SIG-M5 treated with dmso at 0.1 percent for 504 hours (cell line): ENCODE data around the gene ATP6AP1.

Source experiments
- DNase-seq: peaks from one replicate; lab custom pipeline; 2025; ENCODE audit not compliant: unreplicated experiment; lab: John Stamatoyannopoulos, UW

The ATP6AP1 gene

DNA sequence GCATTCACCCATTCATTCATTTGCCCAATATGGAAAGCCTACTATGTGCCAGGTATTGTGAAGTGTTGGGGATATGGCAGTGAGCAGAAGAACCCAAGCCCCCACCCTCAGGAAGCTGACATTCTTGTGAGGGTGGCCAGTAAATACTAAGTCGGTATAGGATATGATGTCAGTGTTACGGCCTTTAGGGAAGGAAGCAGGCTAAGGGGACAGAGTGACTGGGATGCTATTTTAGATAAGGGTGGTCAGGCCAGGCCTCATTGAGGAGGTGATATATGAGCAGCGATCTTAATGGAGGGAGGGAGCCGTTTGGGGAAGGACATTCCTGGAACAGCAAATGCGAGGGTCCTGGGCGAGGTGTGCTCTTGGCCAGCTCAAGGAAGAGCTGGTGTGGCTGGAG is 2.0 kb downstream of the ATP6AP1 start:
- DNase-seq: peak; percentile 3

DNA sequence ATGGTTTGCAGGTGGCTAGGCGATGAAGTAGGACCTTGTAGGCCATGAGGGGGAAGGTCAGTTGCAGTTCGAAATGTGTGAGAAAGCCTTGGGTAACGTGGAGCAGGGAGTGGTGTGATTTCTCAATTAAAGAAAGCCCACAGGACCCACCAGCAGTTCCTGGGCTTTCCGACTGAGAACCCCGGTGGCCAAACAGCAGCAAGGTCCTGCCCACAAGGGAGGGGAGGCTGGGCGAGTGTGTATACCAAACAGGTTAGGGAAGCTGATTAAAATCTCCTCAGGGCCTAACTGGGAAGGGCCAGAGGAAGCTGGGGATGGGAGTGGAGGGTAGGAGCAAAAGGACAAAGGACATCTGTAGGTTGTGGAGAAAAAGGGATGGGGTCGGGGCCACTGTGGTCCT is 2.4 kb downstream of the ATP6AP1 start:
- DNase-seq: peak; percentile 66

DNA sequence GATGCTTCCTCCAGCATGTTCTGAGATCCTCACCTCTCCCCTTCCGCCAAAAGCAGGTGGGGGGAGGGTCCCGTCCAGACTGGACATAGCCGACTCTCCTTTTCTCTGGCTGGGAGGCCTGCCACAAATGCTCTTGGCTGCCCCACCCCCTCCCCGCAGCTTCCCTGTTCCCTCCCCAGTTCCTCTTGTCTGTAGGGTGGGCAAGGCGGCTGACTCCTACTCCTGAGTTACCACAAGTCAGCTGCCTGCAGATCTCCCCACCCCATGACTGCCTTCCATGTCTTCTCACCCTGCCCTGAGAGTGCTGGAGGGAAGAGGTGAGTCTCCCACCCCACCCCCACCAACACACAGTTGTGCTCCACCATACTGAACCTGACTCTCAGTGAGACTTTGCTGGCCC is 2.9 kb downstream of the ATP6AP1 start:
- peak; percentile 52 for DNase-seq

DNA sequence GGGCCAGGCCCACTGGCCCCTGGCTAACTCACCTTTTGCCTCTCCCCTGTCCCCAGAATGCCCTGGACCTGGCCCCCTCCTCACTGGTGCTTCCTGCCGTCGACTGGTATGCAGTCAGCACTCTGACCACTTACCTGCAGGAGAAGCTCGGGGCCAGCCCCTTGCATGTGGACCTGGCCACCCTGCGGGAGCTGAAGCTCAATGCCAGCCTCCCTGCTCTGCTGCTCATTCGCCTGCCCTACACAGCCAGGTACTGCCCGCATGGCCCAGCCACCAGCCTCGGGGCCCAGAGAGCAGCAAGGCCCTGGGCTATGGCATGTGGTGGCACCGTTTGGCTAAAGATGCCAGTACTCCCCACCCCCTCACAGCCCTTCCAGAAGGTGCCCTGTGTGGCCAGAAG is 3.7 kb downstream of the ATP6AP1 start:
- DNase-seq: no peak

DNA sequence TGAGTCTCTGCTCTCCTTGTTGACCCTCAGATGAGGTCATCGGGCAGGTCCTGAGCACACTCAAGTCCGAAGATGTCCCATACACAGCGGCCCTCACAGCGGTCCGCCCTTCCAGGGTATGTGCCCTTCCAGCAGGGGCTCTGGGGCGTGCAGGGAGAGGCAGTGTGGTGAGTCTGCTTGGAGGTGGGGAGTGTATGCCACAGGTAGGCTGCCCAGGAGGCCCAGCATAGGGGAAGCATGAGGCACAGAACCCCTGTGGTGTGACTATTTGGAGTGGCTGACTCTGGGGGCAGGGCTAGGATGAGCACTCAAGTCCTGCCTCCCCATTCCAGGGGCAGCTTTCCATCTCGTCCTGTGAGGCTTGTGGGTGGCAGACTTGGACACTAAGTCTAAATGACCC is 5.1 kb downstream of the ATP6AP1 start:
- no peak for DNase-seq

DNA sequence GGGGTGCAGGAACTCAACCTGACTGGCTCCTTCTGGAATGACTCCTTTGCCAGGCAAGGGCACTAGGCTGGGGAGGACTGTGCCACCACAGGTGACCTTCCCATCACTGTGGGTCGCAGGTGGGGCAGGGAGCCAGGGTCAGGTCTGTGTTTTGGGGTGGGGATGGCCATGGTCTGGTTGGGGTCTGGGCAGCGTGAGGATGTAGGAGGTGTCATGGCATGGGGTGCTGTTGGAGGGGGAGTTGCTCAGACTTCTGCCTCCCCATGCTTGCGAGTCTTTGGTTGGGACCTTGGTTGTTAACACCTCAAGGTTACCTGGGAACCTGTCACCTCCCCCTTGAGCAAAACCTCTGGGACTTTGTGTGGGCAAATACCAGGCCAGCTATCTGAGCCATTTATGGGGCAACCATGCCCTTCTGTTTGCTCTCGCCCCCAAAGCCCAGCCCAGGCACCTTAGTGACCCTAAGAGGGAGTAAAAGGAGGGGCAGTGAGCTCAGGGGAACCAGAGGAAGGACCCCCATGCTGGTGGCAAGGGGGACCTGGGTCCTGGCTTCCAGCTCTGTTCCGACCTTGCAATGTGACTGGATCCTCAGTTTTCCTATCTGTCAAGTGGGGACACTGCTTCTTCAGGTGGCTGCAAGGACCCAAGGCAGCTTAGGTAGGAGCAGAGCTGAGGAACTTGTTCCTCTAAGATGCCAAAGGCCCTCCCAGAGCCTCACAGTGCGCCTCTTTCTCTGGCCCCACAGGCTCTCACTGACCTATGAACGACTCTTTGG is 6.1 kb downstream of the ATP6AP1 start:
- DNase-seq: no peak

DNA sequence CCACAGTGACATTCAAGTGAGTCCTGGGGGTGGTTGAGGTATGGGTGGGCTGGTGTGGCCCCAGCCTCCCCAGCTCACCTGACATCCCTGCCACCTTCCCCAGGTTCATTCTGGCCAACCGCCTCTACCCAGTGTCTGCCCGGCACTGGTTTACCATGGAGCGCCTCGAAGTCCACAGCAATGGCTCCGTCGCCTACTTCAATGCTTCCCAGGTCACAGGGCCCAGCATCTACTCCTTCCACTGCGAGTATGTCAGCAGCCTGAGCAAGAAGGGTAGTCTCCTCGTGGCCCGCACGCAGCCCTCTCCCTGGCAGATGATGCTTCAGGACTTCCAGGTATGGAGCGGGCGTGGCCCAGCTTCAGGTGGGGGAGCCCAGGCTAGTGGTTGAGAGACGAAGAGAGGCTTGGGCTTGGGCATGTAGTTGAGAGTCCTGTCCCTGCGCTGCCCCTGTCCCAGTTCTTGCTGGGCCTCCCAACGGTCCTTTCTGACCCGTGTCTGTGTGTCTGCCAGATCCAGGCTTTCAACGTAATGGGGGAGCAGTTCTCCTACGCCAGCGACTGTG is 6.8 kb downstream of the ATP6AP1 start:
- no peak for DNase-seq

DNA sequence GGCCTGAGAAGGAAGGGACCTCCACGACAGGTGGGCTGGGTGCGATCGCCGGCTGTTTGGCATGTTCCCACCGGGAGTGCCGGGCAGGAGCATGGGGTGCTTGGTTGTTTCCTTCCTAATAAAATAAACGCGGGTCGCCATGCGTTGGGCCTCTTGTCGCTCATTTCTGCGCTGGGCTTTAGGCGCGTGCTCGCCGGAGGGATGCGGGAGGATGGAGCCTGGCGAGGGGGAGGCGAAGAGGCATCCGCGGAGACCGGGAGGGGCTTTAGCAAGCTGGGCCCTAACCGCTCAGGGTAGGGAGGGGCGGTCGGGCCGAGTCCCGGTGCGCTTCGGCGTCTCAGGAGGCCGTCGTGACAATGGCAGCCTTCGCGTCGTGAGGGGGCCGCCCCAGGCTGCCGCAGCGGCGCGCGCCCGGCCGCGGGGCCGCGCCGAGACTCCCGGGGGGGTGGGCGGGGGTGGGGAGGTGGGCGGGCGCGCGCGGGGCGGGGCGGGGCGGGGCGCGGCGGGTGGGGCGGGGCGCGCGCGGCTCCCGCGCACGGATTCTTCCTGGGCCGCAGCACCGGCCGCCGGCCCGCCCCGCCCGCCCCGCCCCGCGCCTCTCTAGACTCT is 8.0 kb downstream of the ATP6AP1 start:
- DNase-seq: peak; percentile 10

DNA sequence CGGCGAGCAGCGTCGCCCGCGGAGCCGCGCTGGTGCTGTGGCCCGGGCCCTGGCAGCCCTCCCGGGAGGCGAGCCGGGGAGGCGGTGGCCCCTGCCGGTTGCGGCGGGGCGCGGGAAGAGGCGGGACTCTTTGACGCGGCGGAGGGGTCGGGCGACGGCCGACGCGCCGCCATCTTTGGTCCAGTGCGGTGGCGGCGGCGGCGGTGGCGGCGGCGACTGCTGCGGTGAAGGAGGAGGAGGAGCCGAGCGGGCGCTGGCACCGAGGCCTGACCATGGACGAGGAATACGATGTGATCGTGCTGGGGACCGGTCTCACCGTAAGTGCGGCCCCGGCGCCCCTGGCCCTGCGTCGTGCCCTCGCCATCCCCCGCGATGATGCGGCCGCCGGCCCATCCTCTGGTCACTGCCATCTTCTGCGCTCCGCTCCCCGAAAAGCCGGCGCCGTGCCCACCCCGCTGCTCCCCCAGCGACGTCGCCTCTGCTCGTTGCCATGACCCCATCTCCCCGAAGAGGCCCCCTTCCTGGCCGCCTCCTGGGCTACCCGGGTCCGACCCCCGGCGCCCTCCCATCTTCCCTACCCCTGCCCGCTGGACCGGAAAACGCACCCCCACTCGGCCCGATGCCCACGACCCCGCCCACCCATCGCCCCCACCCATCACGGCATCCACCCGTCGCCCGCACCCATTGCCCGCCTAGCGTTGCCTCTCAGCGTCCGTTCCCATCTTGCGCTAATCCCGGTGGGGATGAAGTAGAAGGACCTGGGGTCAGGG is 8.7 kb downstream of the ATP6AP1 start, which contains the start of gene GDI1:
Gene GDI1 (plus strand): TSS at position 172 of the 770 bp plus-strand sequence. CDS start 101 bp downstream, at position 273.
- DNase-seq: no peak

DNA sequence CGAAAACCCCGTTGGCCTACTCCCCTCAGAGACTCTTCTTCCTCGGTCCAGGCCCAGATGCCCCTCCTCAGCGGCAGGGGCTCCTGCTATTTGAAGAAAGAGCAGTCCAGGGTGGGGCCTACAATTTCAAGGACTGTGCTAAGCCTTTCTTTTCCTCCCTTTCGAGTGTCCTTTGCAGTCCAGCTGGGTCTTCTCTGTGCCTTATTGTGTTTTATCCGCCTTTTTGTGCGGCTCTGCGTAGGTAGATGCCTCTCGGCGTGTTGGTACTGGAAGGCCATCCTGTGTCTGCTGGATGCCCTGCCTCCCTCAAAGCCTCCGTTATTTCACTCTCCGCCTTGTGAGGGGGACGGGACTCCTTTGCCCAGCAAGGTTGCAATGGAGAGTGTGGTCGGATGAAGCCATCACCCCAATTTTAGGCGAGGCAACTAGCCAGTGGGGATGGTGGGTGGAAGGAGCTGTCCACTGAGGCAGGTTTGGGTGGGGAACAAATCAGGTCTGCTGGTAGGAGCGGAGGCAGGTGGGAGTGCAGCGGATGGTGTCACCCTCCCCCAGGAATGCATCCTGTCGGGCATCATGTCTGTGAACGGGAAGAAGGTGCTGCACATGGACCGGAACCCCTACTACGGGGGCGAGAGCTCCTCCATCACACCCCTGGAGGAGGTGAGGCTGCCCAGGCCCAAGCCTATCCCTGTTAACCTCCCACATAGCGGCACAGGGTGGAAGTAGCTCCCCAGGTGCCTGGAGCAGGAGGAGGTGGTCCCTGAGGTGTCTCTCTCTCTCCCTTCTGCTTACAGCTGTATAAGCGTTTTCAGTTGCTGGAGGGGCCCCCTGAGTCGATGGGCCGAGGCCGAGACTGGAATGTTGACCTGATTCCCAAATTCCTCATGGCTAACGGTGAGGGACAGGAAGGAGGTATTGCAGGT is 9.8 kb downstream of the ATP6AP1 start:
- DNase-seq: no peak

DNA sequence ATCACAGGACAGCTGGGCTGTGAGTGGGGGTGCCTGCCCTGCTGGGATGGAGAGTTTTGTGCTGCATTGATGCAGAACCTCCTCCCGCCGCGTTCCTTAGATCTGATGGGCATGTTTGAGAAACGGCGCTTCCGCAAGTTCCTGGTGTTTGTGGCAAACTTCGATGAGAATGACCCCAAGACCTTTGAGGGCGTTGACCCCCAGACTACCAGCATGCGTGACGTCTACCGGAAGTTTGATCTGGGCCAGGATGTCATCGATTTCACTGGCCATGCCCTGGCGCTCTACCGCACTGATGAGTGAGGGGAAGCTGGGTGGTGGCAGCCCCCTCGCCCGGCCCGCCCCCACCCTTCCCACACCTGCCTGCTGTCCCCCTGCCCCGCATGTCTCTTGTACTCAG is 11.4 kb downstream of the ATP6AP1 start:
- no peak for DNase-seq

DNA sequence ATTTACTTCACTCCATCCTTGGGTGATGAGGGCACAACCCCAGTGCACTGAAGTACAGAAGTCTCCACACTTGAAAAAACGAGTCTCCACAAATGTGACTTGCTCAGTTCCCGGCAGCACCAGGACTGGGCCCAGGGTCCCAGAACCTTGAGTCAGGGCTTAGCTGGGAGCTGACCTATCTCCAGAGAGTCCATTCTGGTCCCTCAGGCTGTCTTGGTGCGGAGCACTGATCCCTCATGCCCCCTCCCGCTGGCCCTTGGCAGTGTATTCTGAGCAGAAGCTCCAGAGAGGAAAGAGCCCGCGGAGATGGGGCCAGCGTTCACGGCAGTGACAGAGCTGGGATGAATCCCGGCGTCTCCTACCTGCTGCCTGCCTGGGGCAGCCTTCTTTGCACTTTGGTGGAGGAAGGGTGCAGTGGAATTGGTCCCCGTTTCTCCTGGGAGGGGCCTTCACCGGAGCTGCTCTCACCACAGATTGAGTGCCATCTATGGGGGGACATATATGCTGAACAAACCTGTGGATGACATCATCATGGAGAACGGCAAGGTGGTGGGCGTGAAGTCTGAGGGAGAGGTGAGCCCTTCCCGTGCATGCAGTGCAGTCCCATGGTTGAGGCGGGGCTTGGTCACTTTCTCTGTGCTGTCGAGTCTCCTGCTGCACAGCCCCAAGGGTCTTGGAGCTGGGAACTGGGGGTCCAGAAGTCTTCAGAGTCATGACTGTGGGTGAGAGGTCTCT is 12.3 kb downstream of the ATP6AP1 start:
- no peak for DNase-seq

DNA sequence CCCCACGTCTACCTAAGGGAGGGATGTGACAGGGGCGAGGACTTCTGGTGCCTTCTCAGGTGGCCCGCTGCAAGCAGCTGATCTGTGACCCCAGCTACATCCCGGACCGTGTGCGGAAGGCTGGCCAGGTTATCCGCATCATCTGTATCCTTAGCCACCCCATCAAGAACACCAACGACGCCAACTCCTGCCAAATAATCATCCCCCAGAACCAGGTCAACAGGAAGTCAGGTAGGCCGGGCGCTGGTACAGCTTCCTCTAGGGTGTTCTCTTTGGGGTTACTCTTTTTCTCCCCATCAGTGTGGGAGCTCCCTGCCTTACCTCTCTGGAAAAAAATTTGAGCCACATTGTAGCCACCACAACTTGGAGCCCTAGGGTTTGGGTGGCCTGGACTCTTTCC is 13.1 kb downstream of the ATP6AP1 start:
- DNase-seq: no peak

DNA sequence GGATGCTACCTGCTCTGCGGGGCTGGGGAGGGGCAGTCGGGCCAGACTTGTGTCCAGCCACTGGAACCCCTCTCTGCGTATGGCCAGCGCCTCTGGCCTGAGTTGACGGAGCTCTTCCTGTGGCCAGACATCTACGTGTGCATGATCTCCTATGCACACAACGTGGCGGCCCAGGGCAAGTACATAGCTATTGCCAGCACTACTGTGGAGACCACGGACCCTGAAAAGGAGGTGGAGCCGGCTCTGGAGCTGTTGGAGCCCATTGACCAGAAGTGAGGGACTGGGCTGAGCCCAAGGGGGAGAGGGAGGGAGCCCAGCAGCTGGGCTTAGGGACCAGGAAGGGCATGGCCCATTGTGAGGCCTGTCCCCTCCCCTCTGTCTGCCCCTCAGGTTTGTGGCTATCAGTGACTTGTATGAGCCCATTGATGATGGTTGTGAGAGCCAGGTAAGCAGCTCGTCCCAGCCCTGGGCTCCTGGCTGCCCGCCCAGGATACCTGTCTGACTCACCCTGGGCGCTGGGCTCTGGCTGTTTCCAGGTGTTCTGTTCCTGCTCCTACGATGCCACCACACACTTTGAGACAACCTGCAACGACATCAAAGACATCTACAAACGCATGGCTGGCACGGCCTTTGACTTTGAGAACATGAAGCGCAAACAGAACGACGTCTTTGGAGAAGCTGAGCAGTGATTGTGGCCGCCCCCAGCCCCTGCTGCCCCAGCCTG is 13.7 kb downstream of the ATP6AP1 start:
- DNase-seq: no peak

DNA sequence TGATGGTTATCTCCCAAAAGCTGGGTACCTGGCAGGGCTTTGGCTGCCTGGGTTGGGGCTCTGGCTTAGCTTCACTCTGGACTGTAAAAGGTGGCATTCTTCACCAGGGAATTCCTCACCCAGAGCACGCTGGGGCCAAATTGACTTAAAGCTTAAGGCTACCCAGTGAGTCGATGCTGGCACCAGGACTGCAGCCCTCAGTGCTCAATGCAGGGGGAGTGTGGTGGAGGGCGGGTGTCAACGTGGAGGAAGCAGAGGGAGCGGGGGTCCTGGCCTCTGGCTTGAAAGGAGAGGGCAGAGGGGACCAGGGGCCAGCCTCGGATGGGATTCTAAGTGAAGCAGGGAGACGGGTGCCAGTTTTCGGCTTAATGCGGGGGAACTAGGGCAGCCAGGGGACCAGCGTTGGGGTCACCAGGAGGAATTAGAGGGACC is 15.0 kb downstream of the ATP6AP1 start:
- DNase-seq: no peak

DNA sequence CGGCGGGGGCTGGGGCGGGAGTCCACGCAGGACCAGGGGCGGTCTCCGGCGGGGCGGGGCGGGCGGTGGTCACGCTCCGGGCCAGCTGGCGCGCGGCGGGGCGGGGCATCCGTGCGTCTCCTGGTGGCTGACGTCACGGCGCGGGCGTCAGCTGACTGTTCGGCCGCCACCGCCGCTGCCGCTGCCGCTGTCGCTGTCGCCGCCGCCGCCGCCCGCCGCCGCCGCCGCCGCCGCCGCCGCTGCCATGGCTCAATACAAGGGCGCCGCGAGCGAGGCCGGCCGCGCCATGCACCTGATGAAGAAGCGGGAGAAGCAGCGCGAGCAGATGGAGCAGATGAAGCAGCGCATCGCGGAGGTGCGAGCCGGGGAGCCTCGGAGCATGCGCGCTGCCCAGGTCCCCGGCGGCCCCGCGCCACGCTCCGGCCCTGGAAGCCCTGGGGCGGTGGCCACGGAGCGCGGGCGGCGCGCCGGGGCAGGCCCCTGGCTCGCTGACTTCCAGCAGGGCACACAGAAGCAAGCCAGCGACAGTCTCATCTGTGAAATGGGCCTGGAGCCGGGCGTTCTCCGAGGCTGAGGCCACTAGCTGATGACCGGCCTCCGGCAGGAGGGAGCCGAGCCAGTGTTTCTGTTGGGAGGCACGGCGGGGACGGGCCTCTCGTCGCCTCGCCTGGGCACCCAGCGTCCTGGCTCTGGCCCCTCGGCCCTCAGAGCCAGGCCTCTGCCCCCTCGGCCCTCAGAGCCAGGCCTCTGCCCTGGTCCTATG is 15.7 kb downstream of the ATP6AP1 start, which contains the start of gene FAM50A:
Gene FAM50A (plus strand): TSS at position 150 of the 763 bp plus-strand sequence. CDS start 95 bp downstream, at position 245.
- DNase-seq: peak; percentile 51

DNA sequence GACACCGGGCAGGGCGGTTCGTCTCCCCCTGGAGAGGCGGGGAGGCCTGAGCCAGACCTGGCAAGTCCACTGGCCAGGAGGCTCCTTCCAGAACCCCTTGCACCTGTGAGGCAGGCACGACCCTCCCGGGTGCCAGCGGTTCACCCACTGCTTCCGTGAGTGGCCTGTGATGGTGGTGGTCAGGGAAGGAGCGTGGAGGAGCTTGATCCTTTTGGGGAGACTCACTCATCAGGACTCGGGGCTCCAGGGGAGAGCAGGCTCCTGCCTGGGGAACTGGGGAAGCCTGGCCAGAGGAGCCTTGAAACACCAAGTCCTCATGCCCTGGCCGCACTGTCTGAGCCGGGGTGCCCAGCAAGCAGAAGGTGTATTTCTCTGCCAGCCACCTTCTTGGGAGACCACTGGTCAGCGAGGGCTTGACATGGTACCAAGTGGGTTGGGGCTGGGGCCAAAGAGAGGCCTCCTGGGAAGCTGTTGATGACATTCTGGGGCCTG is 16.3 kb downstream of the ATP6AP1 start:
- DNase-seq: no peak

DNA sequence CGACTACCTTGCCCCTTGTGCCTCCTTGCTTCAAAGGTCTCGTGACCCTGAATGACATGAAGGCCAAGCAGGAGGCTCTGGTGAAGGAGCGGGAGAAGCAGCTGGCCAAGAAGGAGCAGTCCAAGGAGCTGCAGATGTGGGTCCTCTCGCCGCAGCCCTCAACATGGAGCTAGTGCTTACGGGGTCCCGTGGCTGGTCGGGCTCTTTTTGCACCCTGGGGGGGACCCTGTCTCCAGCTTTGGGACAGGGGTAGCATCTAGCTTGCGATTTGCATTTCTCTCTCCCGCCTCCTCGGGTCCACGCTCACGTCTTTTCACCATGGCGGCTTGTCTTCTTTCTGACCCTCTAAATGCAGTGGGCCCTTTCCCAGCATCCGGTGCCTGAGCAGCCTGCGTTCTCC is 17.3 kb downstream of the ATP6AP1 start:
- no peak for DNase-seq
